Progenitor cell of endocrine pancreas (in vitro differentiated cells): ENCODE measurements around the gene MT2A. TPM values are rescaled to one million over a fixed set of nuclear protein-coding genes. Genes with fewer than 3 reads are reported as not detected.

ENCODE experiments used
- DNase-seq: peaks from one replicate; pipeline ENCODE4 v3.0.0; 2021; ENCODE audit warnings: low spot score; ENCODE audit not compliant: unreplicated experiment
- H3K27ac Mint-ChIP-seq: 2 replicates; pipeline ENCODE4 v1.8.0; 2021; ENCODE audit warnings: mild to moderate bottlenecking, moderate library complexity, mixed read lengths
- H3K27me3 Mint-ChIP-seq: 2 replicates; pipeline ENCODE4 v1.8.0; 2021; ENCODE audit warnings: mixed read lengths
- H3K36me3 Mint-ChIP-seq: 2 replicates; pipeline ENCODE4 v1.8.0; 2022; ENCODE audit warnings: mixed read lengths; ENCODE audit not compliant: insufficient read depth
- H3K4me1 Mint-ChIP-seq: 2 replicates; pipeline ENCODE4 v1.8.0; 2021; ENCODE audit warnings: low read depth, mixed read lengths
- H3K4me3 Mint-ChIP-seq: 2 replicates; pipeline ENCODE4 v1.8.0; 2021; ENCODE audit warnings: low read depth, mild to moderate bottlenecking, moderate library complexity, mixed read lengths
- H3K9me3 Mint-ChIP-seq: 2 replicates; pipeline ENCODE4 v1.8.0; 2021; ENCODE audit warnings: low read depth, mixed read lengths
- long read RNA-seq: library from polyadenylated mRNA; unstranded; transcript quantifications from one replicate; pipeline ENCODE4 v2.0.0, GENCODE V29; 2020
- total RNA-seq: library from RNA; stranded (reverse); gene quantifications from 2 replicates; pipeline ENCODE4 v1.2.1, GENCODE V29; 2021
- TF ChIP-seq, protein P1 (sequence below): fragments of 200-600 bp; sonication (generic); IDR thresholded peaks from one replicate; pipeline ENCODE4 v1.5.0; 2021; ENCODE audit warnings: antibody characterized with exemption, mild to moderate bottlenecking; ENCODE audit not compliant: unreplicated experiment

Gene MT2A
- total RNA-seq, result 11.5 TPM in 2 replicates
- long read RNA-seq, partial matches to known transcripts, result 0 of 2 reads
- long read RNA-seq, other reads (novel, unspliced or antisense), result 0 of 2 reads

DNA sequence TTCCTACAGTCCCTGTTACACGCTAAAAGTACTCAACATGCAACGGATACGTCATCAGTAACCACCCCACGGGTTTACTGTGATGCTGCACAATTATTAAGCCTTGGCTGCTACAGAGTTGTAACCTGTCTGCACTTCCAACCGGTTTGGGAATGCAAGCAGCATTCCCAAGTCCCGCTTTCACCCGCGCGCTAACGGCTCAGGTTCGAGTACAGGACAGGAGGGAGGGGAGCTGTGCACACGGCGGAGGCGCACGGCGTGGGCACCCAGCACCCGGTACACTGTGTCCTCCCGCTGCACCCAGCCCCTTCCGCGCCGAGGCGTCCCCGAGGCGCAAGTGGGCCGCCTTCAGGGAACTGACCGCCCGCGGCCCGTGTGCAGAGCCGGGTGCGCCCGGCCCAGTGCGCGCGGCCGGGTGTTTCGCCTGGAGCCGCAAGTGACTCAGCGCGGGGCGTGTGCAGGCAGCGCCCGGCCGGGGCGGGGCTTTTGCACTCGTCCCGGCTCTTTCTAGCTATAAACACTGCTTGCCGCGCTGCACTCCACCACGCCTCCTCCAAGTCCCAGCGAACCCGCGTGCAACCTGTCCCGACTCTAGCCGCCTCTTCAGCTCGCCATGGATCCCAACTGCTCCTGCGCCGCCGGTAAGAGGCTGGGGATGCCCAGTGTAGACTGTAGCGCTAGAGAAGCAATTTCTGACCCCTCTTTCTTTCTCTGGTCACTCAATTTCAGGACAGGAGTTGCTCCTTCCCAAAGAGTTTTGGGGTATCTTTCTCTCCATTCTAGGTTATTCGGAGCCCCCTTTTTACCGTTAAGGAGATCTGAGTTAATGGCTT, at the start of gene MT2A:
TSS of gene MT2A (plus strand) at position 542 of the 833 bp plus-strand sequence. CDS start at position 614, 72 bp downstream.
- no peaks in the 10 kb centered on the region for H3K36me3 Mint-ChIP-seq
- H3K9me3 Mint-ChIP-seq, result no peaks in the 10 kb centered on the region
- TF ChIP-seq, protein P1, sequence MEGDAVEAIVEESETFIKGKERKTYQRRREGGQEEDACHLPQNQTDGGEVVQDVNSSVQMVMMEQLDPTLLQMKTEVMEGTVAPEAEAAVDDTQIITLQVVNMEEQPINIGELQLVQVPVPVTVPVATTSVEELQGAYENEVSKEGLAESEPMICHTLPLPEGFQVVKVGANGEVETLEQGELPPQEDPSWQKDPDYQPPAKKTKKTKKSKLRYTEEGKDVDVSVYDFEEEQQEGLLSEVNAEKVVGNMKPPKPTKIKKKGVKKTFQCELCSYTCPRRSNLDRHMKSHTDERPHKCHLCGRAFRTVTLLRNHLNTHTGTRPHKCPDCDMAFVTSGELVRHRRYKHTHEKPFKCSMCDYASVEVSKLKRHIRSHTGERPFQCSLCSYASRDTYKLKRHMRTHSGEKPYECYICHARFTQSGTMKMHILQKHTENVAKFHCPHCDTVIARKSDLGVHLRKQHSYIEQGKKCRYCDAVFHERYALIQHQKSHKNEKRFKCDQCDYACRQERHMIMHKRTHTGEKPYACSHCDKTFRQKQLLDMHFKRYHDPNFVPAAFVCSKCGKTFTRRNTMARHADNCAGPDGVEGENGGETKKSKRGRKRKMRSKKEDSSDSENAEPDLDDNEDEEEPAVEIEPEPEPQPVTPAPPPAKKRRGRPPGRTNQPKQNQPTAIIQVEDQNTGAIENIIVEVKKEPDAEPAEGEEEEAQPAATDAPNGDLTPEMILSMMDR, result no peak
- H3K27me3 Mint-ChIP-seq, result peaks cover 82% of the 10 kb centered on the region
- H3K4me3 Mint-ChIP-seq, result peak within 1 kb of the TSS; percentile 56
- peaks cover 6% of the 10 kb centered on the region for H3K4me1 Mint-ChIP-seq
- no peak within 1 kb of the TSS for H3K27ac Mint-ChIP-seq
- DNase-seq, result peak; percentile 62

DNA sequence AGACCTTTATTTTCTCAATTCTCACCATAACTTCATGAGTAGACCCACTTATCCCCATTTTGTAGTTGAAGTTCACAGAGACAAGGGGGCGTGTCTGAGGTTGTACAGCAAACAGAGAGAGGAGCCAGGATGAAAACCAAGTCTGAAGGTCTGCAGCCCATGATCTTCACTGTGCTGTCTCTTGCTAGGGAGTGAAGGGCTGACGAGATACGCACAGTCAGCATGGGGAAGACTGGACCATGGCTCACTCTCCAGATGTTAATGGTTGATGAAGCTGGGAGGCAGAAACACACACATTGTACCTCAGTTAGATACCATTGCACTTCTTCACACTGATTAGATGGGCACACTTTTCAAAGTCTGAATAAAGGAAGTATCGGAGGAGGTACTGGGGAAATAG, 49.3 kb upstream of the MT2A start:
- Mint-ChIP-seq H3K4me3 (no peak overlapping the region), H3K9me3 (no peaks in the 10 kb centered on the region), H3K27ac (no peak overlapping the region), H3K36me3 (no peaks in the 10 kb centered on the region), H3K4me1 (no peaks in the 10 kb centered on the region), H3K27me3 (peaks cover 35% of the 10 kb centered on the region)
- DNase-seq, result no peak
- TF ChIP-seq, protein P1, result no peak

DNA sequence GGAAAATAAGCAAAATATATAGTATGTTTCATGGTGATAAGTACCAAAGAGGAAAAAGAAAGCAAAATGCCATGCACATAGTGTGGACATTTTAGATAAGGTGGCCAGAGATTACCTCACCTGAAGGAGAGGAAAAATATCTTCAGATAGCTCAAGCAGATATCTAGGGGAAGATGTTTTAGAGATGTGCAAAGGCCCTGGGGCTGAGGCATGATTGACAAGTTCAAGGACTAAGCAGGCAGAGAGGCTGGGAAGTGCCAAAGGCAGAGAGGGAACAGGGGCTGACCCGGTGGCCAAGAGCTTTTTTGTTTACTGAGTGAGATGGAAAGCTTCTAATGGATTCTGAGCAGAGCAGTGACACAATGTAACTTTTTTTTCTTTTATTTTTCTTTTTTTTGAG, 47.9 kb upstream of the MT2A start:
- no peaks in the 10 kb centered on the region for H3K4me1 Mint-ChIP-seq
- TF ChIP-seq, protein P1, result no peak
- H3K36me3 Mint-ChIP-seq, result no peaks in the 10 kb centered on the region
- DNase-seq, result no peak
- H3K27ac Mint-ChIP-seq, result no peak overlapping the region
- no peaks in the 10 kb centered on the region for H3K9me3 Mint-ChIP-seq
- no peak overlapping the region for H3K4me3 Mint-ChIP-seq
- peaks cover 29% of the 10 kb centered on the region for H3K27me3 Mint-ChIP-seq

DNA sequence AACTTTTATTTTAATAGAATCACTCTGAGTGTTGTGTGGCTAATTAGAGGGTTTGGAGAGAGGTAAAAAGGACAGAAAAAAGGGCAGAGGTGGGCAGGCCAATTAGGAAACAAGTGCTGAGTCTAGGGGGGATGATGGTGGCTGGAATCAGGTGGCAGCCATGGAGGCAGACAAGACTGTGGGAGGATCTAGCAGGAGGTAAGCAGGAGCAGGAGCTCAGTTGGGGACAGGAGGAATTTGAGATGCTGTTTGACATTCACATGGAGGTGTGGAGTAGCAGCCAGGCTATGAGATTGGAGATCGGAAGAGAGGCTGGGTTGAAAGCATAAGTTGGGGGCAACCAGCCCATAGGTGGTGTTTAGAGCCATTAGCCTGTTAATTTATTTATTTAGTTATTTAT, 47.3 kb upstream of the MT2A start:
- no peak overlapping the region for H3K4me3 Mint-ChIP-seq
- TF ChIP-seq, protein P1, result no peak

DNA sequence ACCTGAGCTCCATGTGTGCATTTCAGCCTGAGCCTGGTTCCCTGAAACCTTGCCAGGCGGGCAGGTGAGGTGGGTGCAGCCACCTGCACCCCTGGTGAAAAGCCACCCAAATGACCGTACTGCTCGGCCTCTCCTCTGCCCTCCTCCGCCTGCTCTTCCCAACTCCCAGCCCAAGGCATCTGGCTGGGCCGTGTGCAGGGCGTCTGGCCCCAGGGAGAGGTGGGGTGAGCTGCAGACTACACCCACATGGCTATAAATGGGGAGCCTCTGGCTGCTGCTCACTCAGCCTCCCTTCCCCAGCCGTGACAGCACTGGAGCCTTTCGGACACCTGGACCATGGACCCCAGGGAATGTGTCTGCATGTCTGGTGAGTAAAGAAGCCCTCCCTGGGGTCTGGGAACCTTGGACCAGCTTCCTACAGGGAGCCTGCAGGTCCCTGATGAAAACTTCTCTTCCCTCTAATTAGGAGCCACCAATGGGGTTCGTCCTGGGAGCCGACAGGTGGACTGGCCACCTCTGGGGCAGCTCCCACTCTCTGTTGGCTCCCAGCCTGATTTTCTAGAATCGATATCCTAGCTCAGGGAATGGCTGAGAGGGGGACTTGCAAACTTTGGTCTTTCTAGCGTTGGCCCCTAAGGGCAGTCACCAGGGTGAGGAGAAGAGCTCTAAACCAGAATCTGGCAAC, 43.4 kb upstream of the MT2A start, which contains the start of gene MT4:
TSS of gene MT4 (plus strand) at position 281 of the 685 bp plus-strand sequence. CDS start at position 337, 56 bp downstream.
- TF ChIP-seq, protein P1, result no peak

More for the DNA sequence above, 47.3 kb upstream of the MT2A start:
- H3K27me3 Mint-ChIP-seq, result peaks cover 28% of the 10 kb centered on the region
- H3K36me3 Mint-ChIP-seq, result no peaks in the 10 kb centered on the region
- DNase-seq, result no peak
- H3K27ac Mint-ChIP-seq, result no peak overlapping the region
- no peaks in the 10 kb centered on the region for H3K9me3 Mint-ChIP-seq
- no peaks in the 10 kb centered on the region for H3K4me1 Mint-ChIP-seq

More for the DNA sequence above, 43.4 kb upstream of the MT2A start, which contains the start of gene MT4:
- Mint-ChIP-seq H3K4me3 (no peak within 1 kb of the TSS), H3K27me3 (peaks cover 24% of the 10 kb centered on the region), H3K4me1 (no peaks in the 10 kb centered on the region), H3K27ac (peak within 1 kb of the TSS; percentile 54), H3K9me3 (no peaks in the 10 kb centered on the region), H3K36me3 (no peaks in the 10 kb centered on the region)
- no peak for DNase-seq
